GM19035 (cell line): ENCODE data around the gene KIF17.

Source experiments
- ATAC-seq: cut with Tn5 transposase; IDR thresholded peaks from one replicate; pipeline ENCODE4 v1.9.1; 2021; ENCODE audit not compliant: unreplicated experiment

KIF17 gene

DNA sequence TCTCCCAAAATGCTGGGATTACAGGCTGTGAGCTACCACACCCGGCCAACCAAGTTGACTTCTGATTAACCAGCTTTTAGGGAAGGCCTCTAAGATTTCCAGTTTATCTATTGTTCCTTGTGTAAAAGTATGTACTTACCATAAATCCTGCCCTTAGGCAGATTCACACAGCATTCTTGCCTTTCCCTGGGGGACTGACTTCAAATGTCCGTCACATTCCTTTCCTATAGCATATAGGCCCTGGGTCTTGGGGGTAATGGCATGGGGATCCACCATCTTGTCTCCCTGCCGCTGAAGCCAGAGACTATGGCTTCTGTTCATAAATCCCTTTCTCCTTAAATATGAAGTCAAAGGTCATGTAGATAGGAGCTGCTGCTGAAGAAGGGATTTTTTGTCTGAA is 85.4 kb downstream of the KIF17 start:
- ATAC-seq = no peak

DNA sequence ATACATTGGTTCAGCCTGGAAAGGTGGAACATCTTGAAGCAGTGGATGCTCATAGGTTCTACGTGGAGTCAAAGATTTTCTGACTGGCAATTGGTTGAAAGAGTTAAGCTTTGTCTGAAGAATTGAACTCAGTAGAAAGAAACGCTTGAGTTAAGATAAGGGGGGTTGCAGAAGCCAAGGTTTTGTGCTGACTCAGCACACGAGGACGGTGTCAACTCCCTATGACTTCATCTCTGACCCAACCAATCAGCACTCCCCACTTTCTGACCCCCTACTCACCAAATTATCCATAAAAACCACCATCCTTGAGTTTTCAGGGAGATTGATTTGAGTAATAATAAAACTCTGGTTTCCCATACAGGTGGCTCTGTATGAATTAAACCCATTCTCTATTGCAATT is 87.1 kb downstream of the KIF17 start:
- ATAC-seq = no peak

GRCh38 chr1:20626524-20626923 is 91.3 kb downstream of the KIF17 start:
- no peak for ATAC-seq

DNA sequence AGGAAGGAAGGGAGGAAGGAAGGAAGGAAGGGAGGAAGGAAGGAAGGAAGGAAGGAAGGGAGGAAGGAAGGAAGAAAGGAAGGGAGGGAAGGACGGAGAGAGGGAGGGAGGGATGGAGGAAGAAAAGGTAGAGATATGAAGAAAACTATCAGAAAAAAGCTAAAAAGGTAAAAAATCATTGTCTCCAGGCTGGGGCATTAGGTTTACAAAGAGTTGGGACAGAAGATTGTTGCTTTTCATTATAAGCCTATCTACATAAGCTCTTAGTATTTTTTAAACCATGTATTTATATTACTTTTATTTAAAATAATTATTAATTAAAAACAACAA is 91.7 kb downstream of the KIF17 start:
- no peak for ATAC-seq

DNA sequence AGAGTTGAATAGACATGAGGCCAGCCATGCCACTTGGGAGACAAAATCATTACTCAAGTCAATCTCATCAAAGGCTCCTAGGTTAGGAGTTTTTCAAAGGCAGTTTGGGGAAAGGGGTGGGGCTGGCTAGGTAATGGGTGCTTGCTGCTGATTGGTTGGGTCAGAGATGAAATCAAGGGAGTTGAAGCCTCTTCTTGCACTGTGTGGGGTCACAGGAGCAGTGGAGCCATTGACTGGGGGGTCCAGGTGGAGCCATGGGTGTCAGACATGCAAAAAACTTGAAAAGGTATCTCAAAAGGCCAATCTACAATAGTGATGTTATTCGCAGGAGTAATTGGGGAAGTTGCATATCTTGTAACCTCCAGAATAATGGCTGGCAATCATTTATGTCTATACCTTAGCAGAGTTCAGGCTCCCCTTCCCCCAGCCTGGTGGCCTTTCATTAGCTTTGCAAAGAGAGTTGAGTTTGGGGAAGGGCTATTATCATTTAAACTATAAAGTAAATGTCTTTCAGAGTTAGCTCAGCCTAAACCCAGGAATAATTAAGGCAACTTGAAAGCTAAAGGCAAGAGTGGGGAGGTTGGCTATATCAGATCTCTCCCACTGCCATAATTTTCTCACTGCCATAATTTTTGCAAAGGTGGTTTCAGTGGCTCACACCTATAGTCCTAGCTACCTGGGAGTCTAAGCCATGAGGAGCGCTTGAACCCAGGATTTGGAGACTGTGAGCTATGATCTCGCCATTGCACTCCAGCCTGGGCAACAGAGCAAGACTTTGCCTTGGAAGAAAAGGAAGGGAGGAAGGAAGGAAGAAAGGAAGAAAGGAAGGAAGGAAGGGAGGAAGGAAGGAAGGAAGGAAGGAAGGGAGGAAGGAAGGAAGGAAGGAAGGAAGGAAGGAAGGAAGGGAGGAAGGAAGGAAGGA is 92.4 kb downstream of the KIF17 start:
- no peak for ATAC-seq

DNA sequence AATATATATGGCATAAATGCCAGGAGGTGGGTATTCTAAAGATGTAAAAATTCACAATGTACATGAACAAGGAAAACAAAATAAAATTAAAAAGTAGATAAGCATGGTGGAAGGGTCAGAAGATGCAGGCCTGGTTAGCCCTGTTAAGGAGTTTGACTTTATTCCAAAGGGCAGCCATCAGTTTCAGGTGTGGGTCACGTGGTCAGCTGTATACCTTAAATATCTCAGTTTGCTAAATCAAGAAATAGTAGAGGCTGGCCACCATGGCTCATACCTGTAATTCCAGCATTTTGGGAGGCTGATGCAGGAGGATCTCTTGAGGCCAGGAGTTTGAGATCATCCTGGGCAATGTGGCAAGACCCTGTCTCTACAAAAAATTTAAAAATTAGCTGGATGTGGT is 93.1 kb downstream of the KIF17 start:
- no peak for ATAC-seq

DNA sequence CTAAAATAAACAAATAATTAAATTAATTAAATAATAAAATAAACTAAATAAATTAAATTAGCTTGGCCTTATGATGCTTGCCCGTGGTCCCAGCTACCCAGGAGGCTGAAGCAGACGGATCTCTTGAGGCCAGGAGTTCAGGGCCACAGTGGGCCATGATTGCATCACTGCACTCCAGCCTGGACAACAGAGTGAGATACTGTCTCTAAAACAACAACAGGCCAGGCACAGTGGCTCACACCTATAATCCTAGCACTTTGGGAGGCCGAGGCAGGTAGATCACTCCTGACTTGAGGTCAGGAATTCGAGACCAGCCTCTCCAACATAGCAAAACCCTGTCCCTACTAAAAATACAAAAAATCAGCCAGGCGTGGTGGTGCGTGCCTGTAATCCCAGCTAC is 96.8 kb downstream of the KIF17 start:
- ATAC-seq = no peak

- ATAC-seq = no peak
These were observed 97.8 kb downstream of the KIF17 start for GRCh38 chr1:20619999-20620398.

DNA sequence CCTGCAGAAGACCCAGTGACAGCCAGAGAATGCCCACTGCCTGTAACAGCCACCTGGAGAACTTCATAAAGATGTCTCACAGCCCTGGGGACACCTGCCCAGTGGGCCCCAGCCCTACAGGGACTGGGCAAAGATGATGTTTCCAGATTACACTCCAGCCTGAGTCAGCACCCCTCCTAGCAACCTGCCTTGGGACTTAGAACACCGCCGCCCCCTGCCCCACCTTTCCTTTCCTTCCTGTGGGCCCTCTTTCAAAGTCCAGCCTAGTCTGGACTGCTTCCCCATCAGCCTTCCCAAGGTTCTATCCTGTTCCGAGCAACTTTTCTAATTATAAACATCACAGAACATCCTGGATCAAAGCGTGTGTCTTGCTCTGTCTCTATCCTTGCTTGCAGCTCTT is 99.3 kb downstream of the KIF17 start:
- no peak for ATAC-seq

- ATAC-seq = no peak
These were observed 100.8 kb downstream of the KIF17 start for GRCh38 chr1:20616847-20617487.

GRCh38 chr1:20615946-20616846 is 101.6 kb downstream of the KIF17 start:
- no peak for ATAC-seq

- ATAC-seq = no peak
These were observed 103.7 kb downstream of the KIF17 start for GRCh38 chr1:20614131-20614579.
